Endometrium (tissue), 2 donors: ENCODE data around the gene NFATC1.

Source experiments
- FAIRE-seq: peaks from 2 replicates; lab custom pipeline; 2012; peaks lifted over from hg19 to GRCh38; lab: Jason Lieb, UNC
- donor health status: control.
- donor health status: control.

The NFATC1 gene

GRCh38 chr18:79405019-79405780 lies 9.5 kb downstream of the NFATC1 start:
- FAIRE-seq, result no peak

GRCh38 chr18:79405781-79406575 lies 10.2 kb downstream of the NFATC1 start:
- no peak for FAIRE-seq

- FAIRE-seq, result no peak
These were observed 11.0 kb downstream of the NFATC1 start for GRCh38 chr18:79406708-79407107.

- FAIRE-seq, result no peak
These were observed 13.6 kb downstream of the NFATC1 start for GRCh38 chr18:79409313-79409712.

- no peak for FAIRE-seq
These were observed 14.5 kb downstream of the NFATC1 start for GRCh38 chr18:79410171-79410641.

DNA sequence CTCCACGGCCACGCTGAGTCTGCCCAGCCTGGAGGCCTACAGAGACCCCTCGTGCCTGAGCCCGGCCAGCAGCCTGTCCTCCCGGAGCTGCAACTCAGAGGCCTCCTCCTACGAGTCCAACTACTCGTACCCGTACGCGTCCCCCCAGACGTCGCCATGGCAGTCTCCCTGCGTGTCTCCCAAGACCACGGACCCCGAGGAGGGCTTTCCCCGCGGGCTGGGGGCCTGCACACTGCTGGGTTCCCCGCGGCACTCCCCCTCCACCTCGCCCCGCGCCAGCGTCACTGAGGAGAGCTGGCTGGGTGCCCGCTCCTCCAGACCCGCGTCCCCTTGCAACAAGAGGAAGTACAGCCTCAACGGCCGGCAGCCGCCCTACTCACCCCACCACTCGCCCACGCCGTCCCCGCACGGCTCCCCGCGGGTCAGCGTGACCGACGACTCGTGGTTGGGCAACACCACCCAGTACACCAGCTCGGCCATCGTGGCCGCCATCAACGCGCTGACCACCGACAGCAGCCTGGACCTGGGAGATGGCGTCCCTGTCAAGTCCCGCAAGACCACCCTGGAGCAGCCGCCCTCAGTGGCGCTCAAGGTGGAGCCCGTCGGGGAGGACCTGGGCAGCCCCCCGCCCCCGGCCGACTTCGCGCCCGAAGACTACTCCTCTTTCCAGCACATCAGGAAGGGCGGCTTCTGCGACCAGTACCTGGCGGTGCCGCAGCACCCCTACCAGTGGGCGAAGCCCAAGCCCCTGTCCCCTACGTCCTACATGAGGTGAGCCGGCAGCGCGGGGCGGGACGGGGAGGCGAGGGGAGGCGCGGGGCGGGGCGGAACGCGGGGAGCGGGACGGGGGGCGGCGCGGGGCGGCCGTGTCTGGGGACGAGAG lies 15.2 kb downstream of the NFATC1 start:
- no peak for FAIRE-seq

DNA sequence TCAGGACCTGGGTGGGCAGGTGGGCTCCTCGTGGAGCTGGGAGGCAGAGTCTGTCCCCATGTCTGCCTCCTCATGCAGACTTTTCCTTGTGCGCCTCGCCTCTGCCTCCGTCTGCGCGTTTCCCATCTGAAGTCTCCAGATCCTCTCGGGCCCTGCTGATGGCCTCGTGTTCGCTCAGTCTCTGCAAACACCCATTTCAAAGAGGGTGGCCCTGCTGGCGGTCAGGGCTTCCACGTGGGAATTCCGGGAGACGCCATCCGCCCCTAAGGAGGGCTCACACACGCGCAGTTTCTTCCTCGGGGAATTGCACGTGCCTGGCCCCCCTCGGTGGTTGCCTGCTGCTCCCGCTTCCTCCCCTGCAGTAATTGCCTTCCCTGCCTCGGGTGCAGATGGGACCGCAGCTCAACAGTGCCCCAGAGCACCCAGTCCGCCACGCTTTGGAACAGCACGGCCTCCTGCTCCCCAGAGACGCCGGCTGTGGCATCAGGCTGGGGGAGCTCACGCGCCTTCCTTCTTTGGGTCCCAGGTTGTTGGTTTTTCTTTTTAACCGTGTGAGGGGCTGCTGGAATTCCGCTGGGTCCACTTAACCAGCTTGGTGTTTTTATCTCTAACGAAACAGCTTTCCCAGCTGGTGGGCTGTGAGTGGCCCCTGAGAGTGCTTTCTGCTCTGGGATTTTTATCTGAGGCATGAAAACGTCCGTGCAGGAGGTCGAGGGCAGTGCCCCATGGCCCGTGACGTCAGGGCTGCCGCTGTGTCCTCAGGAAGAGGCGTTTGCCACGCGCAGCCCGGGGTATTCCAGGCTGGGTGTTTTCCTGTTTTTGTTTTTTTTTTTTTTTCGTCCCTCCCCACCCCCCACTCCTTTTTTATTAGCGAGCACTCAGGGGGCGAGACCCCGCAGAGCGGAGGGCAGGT lies 16.1 kb downstream of the NFATC1 start:
- no peak for FAIRE-seq

- no peak for FAIRE-seq
These were observed 17.3 kb downstream of the NFATC1 start for GRCh38 chr18:79413025-79413424.

- FAIRE-seq, result no peak
These were observed 17.7 kb downstream of the NFATC1 start for GRCh38 chr18:79413426-79413825.

- FAIRE-seq, result no peak
These were observed 18.2 kb downstream of the NFATC1 start for GRCh38 chr18:79413901-79414300.

DNA sequence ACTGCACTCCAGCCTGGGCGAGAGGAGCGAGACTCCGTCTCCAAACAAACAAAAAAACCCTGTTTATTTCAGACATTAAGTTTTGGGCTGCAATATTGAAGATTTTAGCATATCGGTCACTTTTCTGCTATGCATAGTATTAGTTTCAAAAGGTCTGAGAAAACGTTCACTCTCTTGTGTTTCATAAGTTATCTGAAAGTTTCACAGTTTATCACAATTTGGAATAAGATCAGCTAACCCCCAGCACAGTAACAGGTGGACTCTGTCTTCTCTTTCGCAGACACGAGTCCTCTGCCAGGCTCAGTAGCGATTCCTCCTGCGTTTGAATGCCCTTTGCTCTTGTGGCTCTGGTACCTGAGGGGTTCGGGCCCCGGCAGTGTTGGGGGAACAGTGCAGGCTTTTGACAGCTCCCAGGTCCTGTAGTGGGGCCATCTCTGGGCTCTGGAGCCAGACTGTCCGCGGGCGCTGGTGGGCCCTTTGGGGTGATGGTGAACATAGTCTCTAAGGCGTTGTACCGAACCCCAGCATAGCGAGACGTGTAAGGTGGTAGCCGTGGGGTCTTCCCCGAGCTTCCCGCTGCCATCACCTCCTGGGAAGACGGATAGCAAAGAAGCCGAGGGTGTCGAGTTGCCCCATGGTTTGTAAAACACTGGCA lies 20.4 kb downstream of the NFATC1 start:
- no peak for FAIRE-seq

DNA sequence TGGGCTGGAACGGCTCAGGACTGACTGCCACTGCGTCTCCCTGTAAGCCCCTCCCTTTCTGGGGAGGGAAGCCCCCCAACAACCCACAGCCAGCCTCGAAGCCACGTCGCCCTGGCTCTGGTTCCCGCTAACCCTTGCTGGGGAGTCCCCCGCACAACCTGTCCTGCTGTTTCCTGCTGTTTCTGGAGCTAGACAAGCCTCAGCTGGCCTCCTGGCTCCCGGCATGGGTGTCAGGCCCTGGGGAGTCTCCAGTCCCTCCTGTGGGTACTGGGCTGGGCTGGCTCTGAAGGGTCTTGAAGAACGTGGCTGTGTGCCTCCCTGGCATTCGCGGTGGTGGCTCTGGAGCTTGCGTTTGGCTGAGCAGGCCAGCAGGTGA lies 20.9 kb downstream of the NFATC1 start:
- no peak for FAIRE-seq

DNA sequence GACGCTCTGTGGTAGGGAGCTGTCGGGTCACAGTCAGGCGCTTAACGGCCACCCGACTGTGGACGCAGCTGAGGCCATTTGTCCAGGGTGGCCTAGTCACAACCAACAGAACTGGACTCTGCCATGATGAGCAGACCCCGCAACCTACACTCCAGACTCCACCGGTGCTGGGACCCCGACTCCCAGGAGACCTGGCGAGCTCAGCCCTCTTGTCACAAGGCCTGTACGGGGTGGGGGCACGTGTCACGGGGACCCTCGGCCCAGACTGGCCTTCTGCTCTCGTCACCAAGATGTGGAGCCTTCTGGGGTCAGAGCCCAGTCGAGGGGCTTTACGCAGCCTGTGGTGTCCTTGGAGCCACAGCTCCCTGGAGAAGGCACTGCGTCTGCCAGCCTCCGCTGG lies 22.5 kb downstream of the NFATC1 start:
- no peak for FAIRE-seq

DNA sequence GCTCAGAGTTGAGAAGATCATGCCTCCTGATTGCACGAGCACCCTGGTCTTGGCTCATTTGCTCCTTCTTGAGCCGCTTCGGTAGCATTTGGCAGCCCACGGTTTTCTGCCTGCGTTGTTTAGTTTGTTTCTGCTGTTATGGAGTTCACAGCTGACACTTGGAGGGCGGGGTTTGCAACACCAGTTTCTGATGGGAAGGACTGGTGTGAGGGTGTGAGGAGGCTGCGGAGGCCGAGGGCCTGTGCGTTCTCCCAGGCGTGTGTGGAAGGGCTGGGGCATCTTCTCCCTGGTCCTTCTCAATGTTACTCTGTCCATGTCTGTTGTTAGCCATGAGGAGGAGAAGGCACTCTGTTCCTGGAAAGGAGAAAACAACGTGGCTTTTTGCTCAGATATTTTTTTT lies 22.9 kb downstream of the NFATC1 start:
- no peak for FAIRE-seq

DNA sequence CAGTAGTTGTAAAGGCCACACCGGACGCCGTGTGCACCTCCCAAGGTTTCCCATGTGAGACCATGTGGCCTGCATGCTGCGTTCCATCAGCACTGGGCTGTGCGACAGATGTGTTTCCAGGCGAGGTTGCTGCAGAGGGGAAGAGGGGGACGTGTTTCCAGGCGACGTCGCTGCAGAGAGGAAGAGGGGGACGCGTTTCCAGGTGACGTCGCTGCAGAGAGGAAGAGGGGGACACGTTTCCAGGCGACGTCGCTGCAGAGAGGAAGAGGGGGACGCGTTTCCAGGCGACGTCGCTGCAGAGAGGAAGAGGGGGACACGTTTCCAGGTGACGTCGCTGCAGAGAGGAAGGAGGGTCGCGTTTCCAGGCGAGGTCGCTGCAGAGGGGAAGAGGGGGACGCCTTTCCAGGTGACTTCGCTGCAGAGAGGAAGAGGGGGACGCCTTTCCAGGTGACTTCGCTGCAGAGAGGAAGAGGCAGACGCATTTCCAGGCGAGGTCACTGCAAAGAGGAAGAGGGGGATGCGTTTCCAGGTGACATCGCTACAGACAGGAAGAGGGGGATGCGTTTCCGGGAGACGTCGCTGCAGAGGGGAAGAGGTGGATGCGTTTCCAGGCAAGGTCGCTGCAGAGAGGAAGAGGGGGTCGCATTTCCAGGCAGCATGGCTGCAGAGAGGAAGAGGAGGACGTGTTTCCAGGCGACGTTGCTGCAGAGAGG lies 24.5 kb downstream of the NFATC1 start:
- FAIRE-seq, result no peak

GRCh38 chr18:79421275-79421857 lies 25.6 kb downstream of the NFATC1 start:
- FAIRE-seq, result no peak

GRCh38 chr18:79422022-79422782 lies 26.5 kb downstream of the NFATC1 start:
- FAIRE-seq, result no peak

- FAIRE-seq, result no peak
These were observed 27.0 kb downstream of the NFATC1 start for GRCh38 chr18:79422783-79423165.
